ENCODE data around the gene PLCL1.
"Not testable (repeated sequence)": the region's sequence is repeated elsewhere in the genome, so short reads cannot be mapped to it uniquely, and the experiment has no call there.

PLCL1 gene

DNA sequence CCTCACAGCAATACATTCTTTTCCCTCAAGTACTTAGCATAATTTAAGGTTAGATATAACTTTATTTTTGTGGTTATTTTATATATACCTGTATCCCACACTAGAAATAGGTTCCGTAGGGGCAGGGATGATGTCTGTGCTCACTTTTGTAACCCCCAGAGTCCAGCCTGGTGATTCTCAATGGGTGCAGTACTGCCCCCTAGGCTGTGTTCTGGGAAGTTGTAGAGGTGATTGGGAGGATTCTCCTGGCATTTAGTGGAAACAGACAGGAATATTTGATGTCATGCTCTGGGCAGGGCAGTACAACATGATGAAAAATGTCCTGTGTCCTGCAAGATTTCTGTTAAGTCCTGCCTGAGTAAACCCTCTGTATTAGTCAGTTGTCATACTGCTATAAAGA, 333.3 kb downstream of the PLCL1 start:
- DNase-seq: no peak

- DNase-seq: no peak
Observed at GRCh38 chr2:198141726-198142125, 337.3 kb downstream of the PLCL1 start.

DNA sequence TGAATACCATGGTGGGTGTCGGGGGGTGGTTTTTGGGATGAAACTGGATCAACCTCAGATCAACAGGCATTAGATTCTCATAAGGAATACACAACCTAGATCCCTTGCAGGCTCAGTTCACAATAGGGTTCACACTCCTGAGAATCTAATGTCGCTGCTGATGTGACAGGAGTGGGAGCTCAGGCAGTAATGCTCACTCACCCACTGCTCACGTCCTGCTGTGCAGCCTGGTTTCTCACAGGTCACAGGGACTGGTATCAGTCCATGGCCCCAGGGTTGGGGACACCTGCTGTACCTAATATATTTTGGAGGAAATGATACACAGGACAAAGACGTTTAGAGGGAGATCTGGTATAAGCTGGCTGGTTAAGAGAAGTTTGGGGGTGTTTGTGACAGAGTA, 338.8 kb downstream of the PLCL1 start:
- DNase-seq: no peak

GRCh38 chr2:198143793-198144192, 339.4 kb downstream of the PLCL1 start:
- no peak for DNase-seq

- no peak for DNase-seq
Observed at GRCh38 chr2:198144660-198145059, 340.3 kb downstream of the PLCL1 start.

DNA sequence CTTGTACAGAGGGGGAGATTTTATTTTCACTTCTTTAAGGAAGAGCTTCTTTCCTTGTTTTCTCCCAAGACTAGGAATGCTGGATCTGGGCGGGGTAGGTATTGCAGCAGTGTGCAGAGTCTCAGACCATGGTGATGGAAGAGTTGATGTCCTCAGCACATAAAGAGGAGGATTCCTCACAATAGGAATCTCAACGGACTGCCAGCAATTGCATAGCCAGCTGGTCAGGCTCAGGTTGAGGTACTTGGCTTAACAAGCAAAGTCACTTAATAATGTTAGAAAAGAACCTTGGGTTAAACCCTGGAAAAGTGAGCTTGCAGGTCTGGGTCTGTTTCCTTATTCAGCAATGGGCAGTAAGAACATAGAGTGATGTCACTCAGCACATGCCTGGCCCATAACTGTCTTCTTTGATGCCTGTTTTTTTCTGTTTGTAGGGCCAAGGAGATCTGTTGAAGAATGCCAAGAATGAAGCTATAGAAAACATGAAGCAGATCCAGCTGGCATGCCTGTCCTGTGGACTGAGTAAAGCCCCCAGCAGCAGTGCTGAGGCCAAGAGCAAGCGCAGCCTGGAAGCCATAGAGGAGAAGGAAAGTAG, 342.1 kb downstream of the PLCL1 start:
- DNase-seq: no peak

GRCh38 chr2:198157314-198157713, 352.9 kb downstream of the PLCL1 start:
- no peak for DNase-seq

GRCh38 chr2:198161151-198161550, 356.8 kb downstream of the PLCL1 start:
- DNase-seq: no peak

GRCh38 chr2:198162276-198162675, 357.9 kb downstream of the PLCL1 start:
- no peak for DNase-seq

DNA sequence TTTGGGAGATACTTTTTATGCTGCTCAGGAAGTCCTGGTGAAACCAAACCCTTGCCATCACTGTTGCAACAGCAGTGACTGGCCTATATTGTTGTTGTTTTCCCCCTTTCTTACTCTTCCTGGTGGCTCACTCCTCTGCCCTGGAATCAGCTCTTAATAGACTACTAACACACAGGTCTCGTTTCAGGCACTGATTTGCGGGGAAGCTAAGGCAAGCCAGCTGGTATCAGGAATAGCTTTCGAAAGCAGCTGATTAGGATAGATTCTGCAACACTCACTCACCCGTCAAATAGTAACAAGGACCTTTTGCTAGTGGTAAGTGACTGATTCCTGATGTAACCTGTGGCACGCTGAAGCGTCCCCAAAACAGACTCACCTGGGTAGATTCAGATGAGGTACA, 360.4 kb downstream of the PLCL1 start:
- no peak for DNase-seq

DNA sequence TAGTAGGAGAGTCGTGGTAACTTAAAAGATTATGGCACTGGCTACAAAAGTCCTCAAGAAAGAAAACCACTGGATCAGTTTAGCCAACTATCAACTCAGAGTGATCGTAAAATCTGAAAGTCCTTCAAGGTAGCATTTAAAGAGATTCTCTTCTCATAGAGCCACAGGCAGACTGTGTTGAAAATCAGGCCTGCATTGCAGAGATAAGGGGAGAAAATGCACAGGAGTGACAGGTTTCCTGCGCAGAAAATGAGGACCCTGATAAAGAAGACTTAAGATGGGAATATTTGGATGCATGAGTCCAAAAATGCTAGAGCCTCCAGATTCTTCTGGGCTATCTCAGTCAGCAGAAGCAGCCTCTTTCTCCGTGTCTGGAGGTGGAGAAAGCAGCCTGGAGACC, 360.9 kb downstream of the PLCL1 start:
- DNase-seq: no peak

DNA sequence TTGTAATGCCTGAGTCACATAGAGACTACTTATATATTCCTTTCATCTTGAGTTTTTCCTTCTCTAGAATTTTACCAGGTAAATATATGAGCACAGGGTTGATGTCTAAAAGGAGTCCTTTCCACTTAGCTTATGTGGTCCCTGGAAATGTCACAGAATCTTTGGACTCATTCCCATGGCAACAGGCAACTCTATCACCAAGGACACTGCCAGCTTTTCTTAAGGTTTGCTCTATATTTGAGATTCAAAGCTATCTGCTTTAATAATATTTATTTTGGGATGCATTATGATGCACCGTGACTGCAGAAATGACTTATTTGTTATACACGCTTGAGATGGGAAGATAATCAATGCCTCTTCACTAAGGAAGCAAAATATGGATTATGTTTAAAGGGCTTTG, 363.0 kb downstream of the PLCL1 start:
- DNase-seq: no peak

DNA sequence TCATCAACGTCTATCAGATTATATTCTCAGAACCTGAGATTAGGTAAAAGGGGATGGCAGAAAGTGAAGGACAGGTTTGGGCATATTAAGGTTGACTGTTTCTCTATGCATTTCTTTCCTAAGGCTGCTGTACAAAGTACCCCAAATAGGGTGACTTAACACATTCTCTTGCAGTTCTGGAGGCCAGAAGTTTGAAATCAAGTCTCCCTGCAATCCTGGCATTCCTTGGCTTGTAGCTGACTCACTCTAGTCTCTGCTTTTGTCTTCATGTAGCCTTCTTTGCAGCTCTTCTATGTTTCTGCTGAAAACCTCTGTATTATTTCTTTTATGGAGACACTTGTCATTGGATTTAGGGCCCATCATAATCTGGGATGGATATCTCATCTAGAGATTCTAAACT, 364.3 kb downstream of the PLCL1 start:
- no peak for DNase-seq

DNA sequence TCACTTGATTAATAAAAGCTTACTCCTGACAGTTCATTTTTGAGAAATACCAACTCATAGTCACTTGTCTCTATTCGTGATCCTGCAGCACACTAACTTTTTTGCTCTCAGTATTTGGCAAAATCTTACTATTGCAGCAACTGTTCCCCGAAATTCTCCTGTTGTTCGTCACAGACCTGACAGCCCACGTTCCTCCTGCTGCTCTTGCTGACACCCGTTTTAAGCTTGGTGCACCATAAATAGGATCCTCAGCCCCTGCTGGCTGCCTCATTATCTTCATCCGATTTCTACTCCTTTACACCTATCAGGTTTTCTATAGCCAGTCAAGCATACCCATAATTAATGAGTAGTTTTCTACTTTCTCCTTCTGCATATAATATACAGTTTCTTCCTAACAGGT, 368.8 kb downstream of the PLCL1 start:
- no peak for DNase-seq

DNA sequence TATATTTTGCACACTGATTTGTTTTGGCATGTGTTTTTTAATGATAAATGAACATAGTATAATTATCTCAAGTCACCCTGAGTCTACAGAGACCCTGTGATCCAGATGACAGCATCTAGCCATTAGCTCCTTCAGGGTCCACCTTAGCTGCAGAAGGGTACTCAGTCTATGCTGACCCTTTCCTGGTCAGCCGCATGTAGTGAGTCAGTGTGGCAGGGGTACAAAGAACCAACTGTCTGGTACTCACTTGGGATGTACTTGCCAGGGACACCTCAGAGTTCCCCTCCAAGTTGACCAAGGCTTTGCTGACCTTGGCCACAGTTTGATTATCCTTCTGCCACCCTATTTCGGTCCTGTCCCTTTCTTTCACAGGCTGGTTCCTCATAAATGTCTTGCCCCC, 369.5 kb downstream of the PLCL1 start:
- no peak for DNase-seq

GRCh38 chr2:198175271-198175670, 370.9 kb downstream of the PLCL1 start:
- no peak for DNase-seq

DNA sequence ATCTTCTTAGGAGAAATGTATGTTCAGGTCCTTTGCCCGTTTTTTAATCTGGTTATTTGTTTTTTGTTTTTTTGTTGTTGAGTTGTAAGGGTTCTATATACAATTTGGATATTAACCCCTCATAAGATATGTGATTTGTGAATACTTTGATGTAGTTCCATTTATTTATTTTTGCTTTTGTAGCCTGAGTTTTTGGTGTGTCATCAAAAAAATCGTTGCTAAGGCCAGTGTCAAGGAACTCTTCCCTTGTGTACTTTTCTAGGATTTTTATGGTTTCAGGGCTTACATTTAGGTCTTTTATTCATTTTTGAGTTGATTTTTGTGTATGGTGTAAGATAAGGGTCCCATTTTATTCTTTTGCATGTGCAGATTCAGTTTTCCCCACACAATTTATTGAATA, 372.6 kb downstream of the PLCL1 start:
- no peak for DNase-seq

DNA sequence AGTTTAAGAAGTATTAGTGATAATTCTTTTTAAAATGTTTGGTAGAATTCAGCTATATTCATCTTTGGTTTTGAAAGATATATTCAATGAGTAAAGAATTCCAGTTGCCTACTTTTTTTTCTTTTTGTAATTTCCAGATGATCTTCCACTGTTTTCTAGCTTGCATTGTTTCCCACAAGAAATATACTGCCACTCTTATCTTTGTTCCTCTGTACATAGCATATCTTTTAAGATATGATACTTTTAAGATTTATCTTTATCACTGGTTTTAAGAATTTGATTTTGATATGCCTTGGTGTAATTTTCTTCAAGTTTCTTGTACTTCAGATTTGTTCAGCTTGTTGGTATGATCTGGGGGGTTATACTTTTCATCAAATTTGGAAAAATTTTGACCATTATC, 374.4 kb downstream of the PLCL1 start:
- DNase-seq: no peak

GRCh38 chr2:198186257-198186656, 381.9 kb downstream of the PLCL1 start:
- DNase-seq: no peak

GRCh38 chr2:198187841-198188240, 383.4 kb downstream of the PLCL1 start:
- no peak for DNase-seq

DNA sequence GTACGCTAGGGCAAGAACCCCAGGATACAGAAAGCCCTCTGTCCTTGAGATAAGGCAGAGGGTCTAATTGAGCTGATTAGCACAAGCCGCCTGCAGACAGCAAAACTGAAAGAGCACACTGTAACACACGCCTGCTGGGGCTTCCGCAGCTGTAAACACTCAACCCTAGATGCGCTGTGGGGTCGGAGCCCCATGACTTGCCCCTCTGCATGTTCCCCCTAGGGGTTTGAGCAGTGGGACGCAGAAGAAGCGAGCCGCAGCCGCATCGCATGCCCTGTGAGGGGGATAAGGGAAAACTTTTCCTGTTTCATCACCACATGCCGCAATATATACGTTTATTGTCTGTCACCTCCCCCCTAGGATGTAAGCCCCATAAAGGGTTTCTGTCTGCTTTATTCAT, 384.6 kb downstream of the PLCL1 start:
- no peak for DNase-seq

DNA sequence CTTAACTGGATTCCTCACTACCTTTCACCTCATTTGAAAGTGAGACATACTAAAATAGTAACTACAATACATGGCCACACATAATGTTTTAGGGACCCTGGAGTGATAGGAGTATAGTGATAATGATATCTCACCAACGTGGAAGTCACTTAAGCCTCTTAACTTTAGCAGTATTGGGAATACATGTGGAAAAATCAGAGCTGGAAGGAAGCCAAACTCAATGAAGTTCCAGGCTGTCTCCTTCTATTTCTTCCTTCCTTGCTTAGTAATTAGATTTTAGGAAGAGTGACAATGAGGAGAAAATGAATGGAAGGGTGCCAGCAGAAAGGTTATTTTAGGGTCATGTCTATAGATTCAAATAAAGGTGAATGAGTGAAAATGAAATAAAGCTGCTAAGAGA, 387.3 kb downstream of the PLCL1 start:
- DNase-seq: no peak

DNA sequence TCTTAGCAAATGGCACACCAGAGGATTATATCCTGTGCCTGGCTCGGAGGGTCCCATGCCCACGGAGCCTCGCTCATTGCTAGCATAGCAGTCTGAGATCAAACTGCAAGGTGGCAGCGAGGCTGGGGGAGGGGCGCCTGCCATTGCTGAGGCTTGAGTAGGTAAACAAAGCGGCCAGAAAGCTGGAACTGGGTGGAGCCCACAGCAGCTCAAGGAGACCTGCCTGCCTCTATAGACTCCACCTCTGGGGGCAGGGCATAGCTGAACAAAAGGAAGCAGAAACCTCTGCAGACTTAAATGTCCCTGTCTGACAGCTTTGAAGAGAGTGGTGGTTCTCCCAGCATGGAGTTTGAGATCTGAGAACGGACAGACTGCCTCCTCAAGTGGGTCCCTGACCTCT, 392.2 kb downstream of the PLCL1 start:
- not testable (repeated sequence) for DNase-seq

Data from stimulated activated CD8-positive, alpha-beta memory T cell treated with anti-CD3 and anti-CD28 coated beads, Interleukin-4, amount 100 ng/mL, for 48 hours (primary cell).